Muscle of leg (tissue), 16 donors: ENCODE results near the gene SDHA. TPM values are rescaled to one million over a fixed set of nuclear protein-coding genes. Genes with fewer than 3 reads are reported as not detected.
"Not testable (repeated sequence)": the region's sequence is repeated elsewhere in the genome, so short reads cannot be mapped to it uniquely, and the experiment has no call there.

Experiments
- DNase-seq: peaks from one replicate; pipeline ENCODE4 v3.0.0; 2013
- H3K27ac ChIP-seq: one replicate; pipeline ENCODE4 v1.5.1; 2013; ENCODE audit warnings: mild to moderate bottlenecking, low read length, control low read depth
- H3K27me3 ChIP-seq: one replicate; pipeline ENCODE4 v1.6.1; 2013; ENCODE audit warnings: low read length; ENCODE audit not compliant: control insufficient read depth, insufficient read depth
- H3K36me3 ChIP-seq: one replicate; pipeline ENCODE4 v1.6.1; 2013; ENCODE audit warnings: low read length; ENCODE audit not compliant: control insufficient read depth, insufficient read depth
- H3K4me1 ChIP-seq: one replicate; pipeline ENCODE4 v1.6.1; 2013; ENCODE audit warnings: low read length; ENCODE audit not compliant: control insufficient read depth, insufficient read depth
- H3K4me3 ChIP-seq: one replicate; pipeline ENCODE4 v1.5.1; 2013; ENCODE audit warnings: low read length, control low read depth
- H3K9me3 ChIP-seq: replicated peaks from 2 replicates; pipeline ENCODE4 v1.6.1; 2013; ENCODE audit warnings: low read depth, low read length; ENCODE audit not compliant: control insufficient read depth
- WGBS: methylation state at CpG from one replicate; pipeline ENCODE4 v1.1.5; 2013; ENCODE audit warnings: missing lambda C conversion rate; ENCODE audit not compliant: insufficient coverage; 5-methylcytosine and 5-hydroxymethylcytosine counted together
- long read RNA-seq, 11 donors: transcript quantifications; one replicate each; lab custom pipeline, GENCODE V29; 2026
- polyA plus RNA-seq, 8 donors: library from polyadenylated mRNA; unstranded; fragments of 120-200 nt; gene quantifications; one replicate each; pipeline versions ENCODE4 v1.2.1 to v1.2.3, GENCODE V29; 2013; ENCODE audit warnings: inconsistent platforms in 1 of 8, low replicate concordance in 1 of 8; ENCODE audit not compliant: insufficient read length in 8 of 8, insufficient read depth in 1 of 8
- total RNA-seq: library from RNA; stranded (reverse); fragments of 120-200 nt; gene quantifications from one replicate; pipeline ENCODE4 v1.2.4, GENCODE V29; 2013

Gene SDHA
- total RNA-seq (99.1 TPM), polyA plus RNA-seq (100 to 1,000 TPM in 6 of 8 donors, 10 to 100 TPM in 2; 86.9 to 110 (median 103) TPM)
- long read RNA-seq, donor 1, transcript SDHA-201 (15 exons, 2,390 nt): major isoform, 12 of 25 reads
- long read RNA-seq, donor 1, partial matches to known transcripts: 11 of 25 reads
- long read RNA-seq, donor 1, other reads (novel, unspliced or antisense): 0 of 25 reads
- long read RNA-seq, donor 2, partial matches to known transcripts: 0 of 2 reads
- long read RNA-seq, donor 2, other reads (novel, unspliced or antisense): 0 of 2 reads
- long read RNA-seq, donor 3, transcript SDHA-201 (15 exons, 2,390 nt): major isoform, 27 of 52 reads
- long read RNA-seq, donor 3, partial matches to known transcripts: 21 of 52 reads
- long read RNA-seq, donor 3, other reads (novel, unspliced or antisense): 0 of 52 reads
- long read RNA-seq, donor 4, transcript SDHA-201 (15 exons, 2,390 nt): major isoform, 9 of 9 reads
- long read RNA-seq, donor 4, partial matches to known transcripts: 0 of 9 reads
- long read RNA-seq, donor 4, other reads (novel, unspliced or antisense): 0 of 9 reads
- long read RNA-seq, donor 5, transcript SDHA-214 (6 exons, 3,001 nt): minor isoform, 5 of 98 reads
- long read RNA-seq, donor 5, transcript SDHA-201 (15 exons, 2,390 nt): major isoform, 31 of 98 reads
- long read RNA-seq, donor 5, partial matches to known transcripts: 55 of 98 reads
- long read RNA-seq, donor 5, other reads (novel, unspliced or antisense): 0 of 98 reads
- long read RNA-seq, donor 6, transcript SDHA-214 (6 exons, 3,001 nt): minor isoform, 8 of 77 reads
- long read RNA-seq, donor 6, transcript SDHA-201 (15 exons, 2,390 nt): major isoform, 32 of 77 reads
- long read RNA-seq, donor 6, partial matches to known transcripts: 33 of 77 reads
- long read RNA-seq, donor 6, other reads (novel, unspliced or antisense): 0 of 77 reads
- long read RNA-seq, donor 7, transcript SDHA-201 (15 exons, 2,390 nt): major isoform, 31 of 64 reads
- long read RNA-seq, donor 7, partial matches to known transcripts: 32 of 64 reads
- long read RNA-seq, donor 7, other reads (novel, unspliced or antisense): 0 of 64 reads
- long read RNA-seq, donor 8, transcript SDHA-201 (15 exons, 2,390 nt): major isoform, 14 of 44 reads
- long read RNA-seq, donor 8, partial matches to known transcripts: 25 of 44 reads
- long read RNA-seq, donor 8, other reads (novel, unspliced or antisense): 0 of 44 reads
- long read RNA-seq, donor 9, transcript SDHA-201 (15 exons, 2,390 nt): major isoform, 9 of 27 reads
- long read RNA-seq, donor 9, partial matches to known transcripts: 17 of 27 reads
- long read RNA-seq, donor 9, other reads (novel, unspliced or antisense): 0 of 27 reads
- long read RNA-seq, donor 10, transcript SDHA-201 (15 exons, 2,390 nt): major isoform, 16 of 21 reads
- long read RNA-seq, donor 10, partial matches to known transcripts: 5 of 21 reads
- long read RNA-seq, donor 10, other reads (novel, unspliced or antisense): 0 of 21 reads
- long read RNA-seq, donor 11, transcript SDHA-201 (15 exons, 2,390 nt): major isoform, 22 of 48 reads
- long read RNA-seq, donor 11, partial matches to known transcripts: 24 of 48 reads
- long read RNA-seq, donor 11, other reads (novel, unspliced or antisense): 0 of 48 reads

DNA sequence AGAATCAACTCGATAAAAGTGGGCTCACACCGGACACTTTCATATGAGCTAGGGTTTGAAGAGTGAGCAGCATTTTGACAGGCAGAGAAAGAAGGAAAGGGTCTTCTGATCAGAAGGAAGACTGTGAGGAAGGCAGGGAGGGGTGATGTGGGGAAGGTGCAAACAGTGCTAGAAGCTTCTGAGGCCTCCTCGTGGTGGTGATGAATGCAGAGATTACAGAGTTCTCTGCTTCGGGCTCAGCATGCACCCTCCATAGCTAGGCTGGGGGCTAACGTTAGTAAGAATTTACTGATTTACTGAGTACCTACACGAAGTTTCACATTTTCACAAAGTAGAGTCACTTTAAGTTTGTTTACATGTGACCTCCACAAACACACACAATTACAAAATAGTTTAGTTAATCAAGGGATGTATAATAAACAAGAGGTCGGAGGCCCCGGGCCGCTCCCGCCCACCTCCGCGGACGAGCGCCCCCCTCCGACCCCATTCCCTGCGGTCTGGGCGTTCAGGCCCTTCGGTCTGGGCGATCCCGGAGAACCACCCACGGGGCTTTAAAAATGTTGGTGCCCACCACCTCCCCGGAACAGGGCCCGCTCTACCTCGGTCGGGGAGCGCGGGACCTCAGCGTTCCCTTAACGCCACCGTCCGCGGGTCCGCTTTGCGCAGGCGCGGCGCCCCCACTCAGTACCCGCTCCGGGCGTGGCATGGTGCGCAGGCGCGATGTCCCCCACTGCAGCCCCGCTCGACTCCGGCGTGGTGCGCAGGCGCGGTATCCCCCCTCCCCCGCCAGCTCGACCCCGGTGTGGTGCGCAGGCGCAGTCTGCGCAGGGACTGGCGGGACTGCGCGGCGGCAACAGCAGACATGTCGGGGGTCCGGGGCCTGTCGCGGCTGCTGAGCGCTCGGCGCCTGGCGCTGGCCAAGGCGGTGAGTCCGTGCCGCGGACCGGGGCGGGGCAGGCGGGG is at the start of gene SDHA, which contains the start of gene CCDC127:
SDHA (plus strand) TSS at position 827 of the 963 bp plus-strand sequence; CDS start at position 863, 36 bp downstream.
CCDC127 (minus strand) TSS at position 660 of the 963 bp plus-strand sequence. CDS start 1,304 bp downstream, outside the sequence.
- not testable (repeated sequence) for H3K4me1 ChIP-seq, H3K27me3 ChIP-seq, H3K9me3 ChIP-seq
- Histone ChIP-seq H3K4me3 (peak within 1 kb of the TSS; percentile 92), H3K27ac (peak within 1 kb of the TSS; percentile 88), H3K36me3 (peaks cover 15% of the 10 kb centered on the region)
- under 1% methylated on average over 69 of the region's 75 CpGs for WGBS
- DNase-seq: peak; percentile 98

DNA sequence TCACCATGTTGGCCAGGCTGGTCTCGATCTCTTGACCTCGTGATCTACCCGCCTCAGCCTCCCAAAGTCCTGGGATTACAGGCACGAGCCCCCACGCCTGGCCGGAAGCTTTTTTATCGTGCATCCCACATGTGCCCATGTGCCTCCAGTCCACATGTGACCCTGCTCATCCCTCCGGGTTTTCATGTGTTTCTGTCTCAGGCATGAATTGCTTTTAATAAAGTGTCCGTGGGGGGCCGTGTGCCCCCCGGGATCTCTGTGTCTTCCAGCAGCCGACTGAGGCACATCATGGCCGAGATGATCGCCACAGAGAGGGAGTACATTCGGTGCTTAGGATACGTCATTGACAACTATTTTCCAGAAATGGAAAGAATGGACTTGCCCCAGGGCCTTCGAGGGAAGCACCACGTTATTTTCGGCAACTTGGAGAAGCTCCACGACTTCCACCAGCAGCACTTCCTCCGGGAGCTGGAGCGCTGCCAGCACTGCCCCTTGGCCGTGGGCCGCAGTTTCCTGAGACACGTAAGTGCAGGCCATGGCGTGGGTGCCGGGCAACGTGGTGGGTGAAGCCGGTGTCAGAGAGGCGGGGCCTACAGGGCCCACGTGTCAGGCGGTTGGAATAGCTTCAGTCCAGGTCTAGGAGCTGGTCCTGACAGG is 48.9 kb upstream of the SDHA start:
- Histone ChIP-seq H3K4me1 (peaks cover 5% of the 10 kb centered on the region), H3K27ac (peak overlapping the region; percentile 3), H3K36me3 (no peaks in the 10 kb centered on the region), H3K27me3 (peaks cover 3% of the 10 kb centered on the region), H3K9me3 (no peaks in the 10 kb centered on the region), H3K4me3 (no peak overlapping the region)
- peak; percentile 71 for DNase-seq
- 72% methylated on average over 30 of the region's 32 CpGs for WGBS

DNA sequence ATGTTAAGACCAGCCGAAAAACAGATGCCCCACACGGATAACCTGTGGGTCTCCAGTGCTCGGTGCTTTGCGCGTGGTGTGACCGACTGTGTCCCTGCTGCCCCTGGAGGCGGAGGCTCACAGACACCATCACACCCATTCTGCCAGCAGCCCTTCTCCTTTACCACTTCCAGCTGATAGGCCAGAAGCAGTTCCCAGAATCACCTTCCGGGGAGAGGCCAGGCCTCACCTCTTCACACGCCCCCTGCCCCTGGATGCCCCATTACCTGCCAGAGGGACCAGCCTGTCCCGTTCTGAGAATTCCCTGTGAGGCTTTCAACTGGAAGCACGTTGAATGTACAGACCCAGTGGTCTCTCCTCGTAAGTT is 48.4 kb upstream of the SDHA start:
- 75% methylated on average over 11 of the region's 12 CpGs for WGBS
- no peak for DNase-seq
- peak overlapping the region; percentile 32 for H3K27ac ChIP-seq
- peaks cover 5% of the 10 kb centered on the region for H3K4me1 ChIP-seq
- H3K4me3 ChIP-seq: no peak overlapping the region
- no peaks in the 10 kb centered on the region for H3K36me3 ChIP-seq
- peaks cover 3% of the 10 kb centered on the region for H3K27me3 ChIP-seq
- H3K9me3 ChIP-seq: no peaks in the 10 kb centered on the region

DNA sequence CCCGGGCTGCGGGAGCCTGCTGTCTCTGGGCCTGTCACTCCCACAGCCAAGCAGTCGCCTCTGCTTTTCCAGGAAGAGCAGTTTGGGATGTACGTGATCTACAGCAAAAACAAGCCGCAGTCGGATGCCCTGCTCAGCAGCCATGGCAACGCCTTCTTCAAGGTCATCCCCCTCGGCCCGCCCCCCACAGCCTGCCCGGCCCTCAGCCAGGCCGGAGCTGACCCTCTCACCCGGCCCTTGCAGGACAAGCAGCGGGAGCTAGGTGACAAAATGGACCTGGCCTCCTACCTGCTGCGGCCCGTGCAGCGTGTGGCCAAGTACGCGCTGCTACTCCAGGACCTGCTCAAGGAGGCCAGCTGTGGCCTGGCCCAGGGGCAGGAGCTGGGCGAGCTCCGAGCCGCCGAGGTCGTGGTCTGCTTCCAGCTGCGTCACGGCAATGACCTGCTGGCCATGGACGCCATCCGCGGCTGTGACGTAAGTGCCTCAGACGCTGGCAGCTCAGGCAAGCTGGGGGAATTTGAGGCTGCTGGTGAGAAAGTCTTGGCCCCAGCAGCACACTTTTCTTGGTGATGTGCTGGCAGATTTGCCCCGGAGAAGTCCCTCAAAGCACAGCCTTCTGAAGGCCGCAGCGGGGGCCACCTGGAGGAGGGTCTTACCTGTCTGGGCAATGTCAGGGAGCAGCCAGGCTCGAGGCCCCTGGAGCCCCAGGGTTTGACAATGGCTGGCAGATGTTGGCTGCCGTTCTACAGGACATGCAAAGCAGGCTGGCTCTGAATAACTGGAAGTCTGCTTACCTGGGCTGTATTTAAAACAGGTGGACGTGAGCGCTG is 46.9 kb upstream of the SDHA start:
- DNase-seq: no peak
- Histone ChIP-seq H3K27me3 (peaks cover 3% of the 10 kb centered on the region), H3K27ac (peak overlapping the region; percentile 7), H3K4me1 (peaks cover 5% of the 10 kb centered on the region), H3K4me3 (no peak overlapping the region), H3K36me3 (no peaks in the 10 kb centered on the region), H3K9me3 (no peaks in the 10 kb centered on the region)
- 71% methylated on average over 37 of the region's 37 CpGs for WGBS

DNA sequence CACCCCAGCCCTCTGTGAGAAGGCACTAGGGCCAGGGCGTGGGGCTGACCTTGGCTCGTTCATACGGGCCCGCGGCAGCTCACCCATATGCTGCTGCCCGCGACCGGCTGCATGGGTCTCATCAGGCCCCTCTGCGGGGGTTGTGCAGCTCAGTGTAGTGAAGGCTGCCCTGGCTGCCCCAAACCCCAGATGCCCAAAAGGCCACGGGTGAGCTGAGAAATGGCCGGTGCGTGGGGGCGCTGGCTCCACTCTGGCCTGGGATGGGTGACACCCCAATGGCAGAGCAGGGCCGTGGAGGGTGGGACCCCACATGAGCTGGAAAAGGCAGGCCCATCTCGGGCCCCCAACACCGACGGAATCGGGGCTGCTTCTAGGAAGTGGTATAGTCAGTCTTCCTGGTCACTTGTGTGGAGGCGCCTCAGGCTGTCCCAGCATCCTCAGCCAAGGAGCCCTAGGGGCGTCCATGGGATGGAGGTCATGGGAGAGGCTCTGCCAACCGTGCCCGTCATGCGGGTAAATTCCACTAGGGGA is 46.3 kb upstream of the SDHA start:
- DNase-seq: no peak
- WGBS: 86% methylated on average over 20 of the region's 23 CpGs
- Histone ChIP-seq H3K27ac (no peak overlapping the region), H3K4me1 (peaks cover 5% of the 10 kb centered on the region), H3K36me3 (no peaks in the 10 kb centered on the region), H3K4me3 (no peak overlapping the region), H3K27me3 (peaks cover 3% of the 10 kb centered on the region), H3K9me3 (no peaks in the 10 kb centered on the region)

DNA sequence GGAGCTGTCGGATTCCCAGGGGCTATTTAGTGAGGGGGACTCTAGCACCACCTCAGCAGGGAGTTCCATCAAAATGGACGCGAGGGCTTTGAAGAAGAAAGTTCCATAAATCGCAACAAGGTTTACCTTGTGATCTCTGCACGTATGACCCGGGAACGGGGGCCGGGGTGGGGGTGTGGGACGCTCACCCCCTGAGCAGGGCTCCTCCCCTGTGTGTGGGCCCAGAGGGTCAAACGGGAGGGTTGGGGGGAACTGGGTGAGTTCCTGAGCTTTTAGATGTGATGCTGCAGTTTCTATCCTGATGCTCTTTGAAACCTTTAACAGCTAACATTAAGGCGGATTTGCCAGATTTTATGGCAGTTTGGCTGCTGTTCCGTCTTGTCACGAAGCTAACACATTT is 45.7 kb upstream of the SDHA start:
- Histone ChIP-seq H3K4me1 (peaks cover 5% of the 10 kb centered on the region), H3K9me3 (no peaks in the 10 kb centered on the region), H3K4me3 (no peak overlapping the region), H3K27me3 (peaks cover 3% of the 10 kb centered on the region), H3K27ac (no peak overlapping the region), H3K36me3 (no peaks in the 10 kb centered on the region)
- 54% methylated on average over 10 of the region's 13 CpGs for WGBS
- no peak for DNase-seq

DNA sequence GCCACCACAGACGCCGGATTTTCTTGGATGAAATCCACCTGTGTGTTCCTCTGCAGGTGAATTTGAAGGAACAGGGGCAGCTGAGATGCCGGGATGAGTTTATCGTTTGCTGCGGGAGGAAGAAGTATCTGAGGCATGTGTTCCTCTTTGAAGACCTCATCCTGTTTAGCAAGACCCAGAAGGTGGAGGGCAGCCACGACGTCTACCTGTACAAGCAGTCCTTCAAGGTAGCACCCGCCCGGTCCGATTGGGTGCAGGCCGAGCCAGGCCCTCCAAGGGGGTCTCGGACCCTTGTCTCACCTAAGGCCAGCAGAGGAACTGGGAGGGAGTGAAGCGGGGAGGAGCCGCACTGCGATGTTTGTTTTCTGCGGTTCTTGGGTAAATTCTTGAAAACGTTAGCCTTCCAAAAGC is 45.3 kb upstream of the SDHA start:
- WGBS: 81% methylated on average over 14 of the region's 17 CpGs
- no peaks in the 10 kb centered on the region for H3K36me3 ChIP-seq
- peaks cover 4% of the 10 kb centered on the region for H3K27me3 ChIP-seq
- no peaks in the 10 kb centered on the region for H3K9me3 ChIP-seq
- no peak overlapping the region for H3K27ac ChIP-seq
- H3K4me1 ChIP-seq: peaks cover 5% of the 10 kb centered on the region
- no peak for DNase-seq
- no peak overlapping the region for H3K4me3 ChIP-seq
